ENCODE measurements around the gene ELN. TPM values are rescaled to one million over a fixed set of nuclear protein-coding genes. Genes with fewer than 3 reads are reported as not detected.

Gene ELN
- total and polyA plus RNA-seq, 2 donors (not counting 3 experiments of a cell fraction or from before 2014, with no cell fraction given) = 1.7 to 2.6 TPM

DNA sequence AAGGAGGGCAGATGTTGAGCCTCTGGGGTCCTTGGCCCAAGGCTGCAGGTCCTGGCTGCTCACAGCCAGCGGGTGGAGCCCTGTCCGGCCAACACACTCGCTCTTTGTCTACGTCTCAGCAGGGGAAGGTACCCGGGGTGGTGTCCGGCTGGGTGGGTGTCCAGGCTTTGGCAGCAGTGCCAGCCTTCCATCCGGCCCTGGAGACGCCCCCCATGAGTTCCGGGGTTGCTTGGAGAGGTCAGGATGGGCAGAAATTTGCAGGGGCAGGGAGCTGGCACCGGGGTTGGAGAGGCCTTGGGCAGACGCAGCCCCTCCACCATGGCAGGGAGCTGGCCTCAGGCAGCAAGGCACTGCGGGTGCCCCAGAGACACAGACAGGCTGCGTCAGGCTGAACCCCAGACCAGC lies 42.2 kb upstream of the ELN start:
- no peaks in the 10 kb centered on the region for H3K27me3 ChIP-seq (ENCODE audit: control insufficient read depth in 2 of 2, insufficient read depth in 2 of 2, low read length in 2 of 2)
- dilution Hi-C loops (cut with MboI; ENCODE audit: extremely low pct_ligation_motif_present, low sequenced_read_pairs) = no loop called here
- no peaks in the 10 kb centered on the region for H3K79me2 ChIP-seq (ENCODE audit: control insufficient read depth, insufficient read depth, low read length)
- H3K27ac ChIP-seq (ENCODE audit: insufficient read depth, low read depth, low read length) = no peak overlapping the region
- H3K36me3 ChIP-seq (ENCODE audit: control insufficient read depth in 2 of 2, extremely low read depth in 1 of 2, insufficient read depth in 2 of 2, low read length in 2 of 2) = no peaks in the 10 kb centered on the region
- no peaks in the 10 kb centered on the region for H3K4me1 ChIP-seq (ENCODE audit: control insufficient read depth, extremely low read depth, insufficient read depth, low read length)
- H3K4me2 ChIP-seq (ENCODE audit: insufficient read depth, low read length) = no peak overlapping the region
- ChIA-PET CTCF (interaction anchor here (0.6 to 2.7 kb wide), 3 partner anchors 30 to 41 kb away, joined by 3 to 17 read pairs (median 5); no protein-coding TSS in a partner anchor), POLR2A (no interaction called here)
- H4K20me1 ChIP-seq (replicated peaks; ENCODE audit: control insufficient read depth, extremely low read depth, insufficient read depth, low read length) = no peaks in the 10 kb centered on the region
- no TSS peak for BruUV-seq (replicated peaks)
- intact Hi-C loops (cut with micrococcal nuclease) = loop anchor here (5.0 kb wide), 1 partner anchor 37 kb away; no protein-coding TSS in a partner anchor
- no peaks in the 10 kb centered on the region for H3K9me1 ChIP-seq (replicated peaks; ENCODE audit: control insufficient read depth, extremely low read depth, insufficient read depth, low read length)
- DNase-seq (ENCODE audit: low read depth, low spot score) = no peak
- no peak overlapping the region for H3K4me3 ChIP-seq (replicated peaks in 1 of 3; ENCODE audit: insufficient read depth in 1 of 3, low read depth in 1 of 3, low read length in 3 of 3)
- H3K9me3 ChIP-seq (replicated peaks; ENCODE audit: control insufficient read depth, insufficient read depth, low read length) = no peaks in the 10 kb centered on the region
- FAIRE-seq = no peak
- H2AFZ ChIP-seq (ENCODE audit: low read depth, low read length) = no peak overlapping the region
- H3K9ac ChIP-seq (replicated peaks; ENCODE audit: extremely low read depth, insufficient read depth, low read length) = no peak overlapping the region
- TF ChIP-seq, protein P1, sequence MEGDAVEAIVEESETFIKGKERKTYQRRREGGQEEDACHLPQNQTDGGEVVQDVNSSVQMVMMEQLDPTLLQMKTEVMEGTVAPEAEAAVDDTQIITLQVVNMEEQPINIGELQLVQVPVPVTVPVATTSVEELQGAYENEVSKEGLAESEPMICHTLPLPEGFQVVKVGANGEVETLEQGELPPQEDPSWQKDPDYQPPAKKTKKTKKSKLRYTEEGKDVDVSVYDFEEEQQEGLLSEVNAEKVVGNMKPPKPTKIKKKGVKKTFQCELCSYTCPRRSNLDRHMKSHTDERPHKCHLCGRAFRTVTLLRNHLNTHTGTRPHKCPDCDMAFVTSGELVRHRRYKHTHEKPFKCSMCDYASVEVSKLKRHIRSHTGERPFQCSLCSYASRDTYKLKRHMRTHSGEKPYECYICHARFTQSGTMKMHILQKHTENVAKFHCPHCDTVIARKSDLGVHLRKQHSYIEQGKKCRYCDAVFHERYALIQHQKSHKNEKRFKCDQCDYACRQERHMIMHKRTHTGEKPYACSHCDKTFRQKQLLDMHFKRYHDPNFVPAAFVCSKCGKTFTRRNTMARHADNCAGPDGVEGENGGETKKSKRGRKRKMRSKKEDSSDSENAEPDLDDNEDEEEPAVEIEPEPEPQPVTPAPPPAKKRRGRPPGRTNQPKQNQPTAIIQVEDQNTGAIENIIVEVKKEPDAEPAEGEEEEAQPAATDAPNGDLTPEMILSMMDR (IDR thresholded peaks at IDR 0.05; ENCODE audit: extremely low read depth in 1 of 2, insufficient read depth in 1 of 2, low read depth in 1 of 2, low read length in 2 of 2) = peak in 1 of 2 donors; percentile 16
- TF ChIP-seq POLR2AphosphoS5 (IDR thresholded peaks at IDR 0.05; ENCODE audit: insufficient read depth, low read depth, low read length) = no peak

DNA sequence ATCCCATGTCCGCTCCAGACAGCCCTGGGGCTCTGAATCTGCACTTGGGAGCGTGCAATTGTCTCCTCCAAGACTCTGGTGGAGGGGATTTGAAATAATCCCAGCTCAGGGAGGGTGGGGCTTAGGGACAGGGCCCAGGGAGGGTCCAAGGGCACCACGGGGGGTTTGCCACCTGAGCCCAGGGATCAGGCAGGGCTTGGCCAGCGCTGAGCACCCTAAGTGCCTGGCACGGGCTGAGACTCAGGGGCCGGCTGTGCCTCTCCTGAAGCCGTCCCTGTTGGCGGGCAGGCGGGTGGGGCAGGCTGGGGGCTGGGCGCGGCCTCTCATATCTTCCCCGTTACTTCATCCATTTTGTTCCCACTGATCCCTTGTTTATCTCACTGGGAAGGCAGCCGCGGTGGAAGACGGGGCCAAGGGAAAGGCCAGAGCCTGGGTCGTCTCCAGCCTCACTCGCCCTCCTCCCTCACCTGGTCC lies 41.8 kb upstream of the ELN start:
- POLR2A ChIA-PET = no interaction called here
- Histone ChIP-seq H3K9me1 (replicated peaks; ENCODE audit: control insufficient read depth, extremely low read depth, insufficient read depth, low read length) (no peaks in the 10 kb centered on the region), H4K20me1 (replicated peaks; ENCODE audit: control insufficient read depth, extremely low read depth, insufficient read depth, low read length) (no peaks in the 10 kb centered on the region), H3K4me3 (replicated peaks in 1 of 3; ENCODE audit: insufficient read depth in 1 of 3, low read depth in 1 of 3, low read length in 3 of 3) (no peak overlapping the region), H3K9ac (replicated peaks; ENCODE audit: extremely low read depth, insufficient read depth, low read length) (no peak overlapping the region), H3K4me1 (ENCODE audit: control insufficient read depth, extremely low read depth, insufficient read depth, low read length) (no peaks in the 10 kb centered on the region), H3K4me2 (ENCODE audit: insufficient read depth, low read length) (no peak overlapping the region), H3K9me3 (replicated peaks; ENCODE audit: control insufficient read depth, insufficient read depth, low read length) (no peaks in the 10 kb centered on the region), H3K27me3 (ENCODE audit: control insufficient read depth in 2 of 2, insufficient read depth in 2 of 2, low read length in 2 of 2) (no peaks in the 10 kb centered on the region), H3K79me2 (ENCODE audit: control insufficient read depth, insufficient read depth, low read length) (no peaks in the 10 kb centered on the region), H3K36me3 (ENCODE audit: control insufficient read depth in 2 of 2, extremely low read depth in 1 of 2, insufficient read depth in 2 of 2, low read length in 2 of 2) (no peaks in the 10 kb centered on the region), H2AFZ (ENCODE audit: low read depth, low read length) (no peak overlapping the region), H3K27ac (ENCODE audit: insufficient read depth, low read depth, low read length) (no peak overlapping the region)
- DNase-seq (ENCODE audit: low read depth, low spot score) (no peak), FAIRE-seq (no peak)
- dilution Hi-C loops (cut with MboI; ENCODE audit: extremely low pct_ligation_motif_present, low sequenced_read_pairs) = no loop called here
- CTCF ChIA-PET = interaction anchor here (0.6 to 2.7 kb wide), 3 partner anchors 29 to 41 kb away, joined by 3 to 17 read pairs (median 5); no protein-coding TSS in a partner anchor
- intact Hi-C loops (cut with micrococcal nuclease) = loop anchor here (5.0 kb wide), 1 partner anchor 36 kb away; no protein-coding TSS in a partner anchor
- no TSS peak for BruUV-seq (replicated peaks)
- TF ChIP-seq POLR2A (IDR thresholded peaks at IDR 0.05; ENCODE audit: low read depth, low read length) (no peak), GATA2 (IDR thresholded peaks at IDR 0.05; ENCODE audit: insufficient read depth, insufficient read length, low read depth, low read length) (no peak)

All from endothelial cell of umbilical vein (primary cell).